AG09319 (cell line): ENCODE results near the gene EIPR1.

Source experiments
- DNase-seq: peaks from one replicate; pipeline ENCODE4 v3.0.0-alpha.2; 2010; ENCODE audit warnings: low read depth; ENCODE audit errors: extremely low read depth
- CTCF ChIP-seq: IDR thresholded peaks from 2 replicates; pipeline ENCODE4 v1.5.1; 2011; ENCODE audit warnings: low read depth, mild to moderate bottlenecking, inconsistent platforms, low read length, moderate library complexity

EIPR1 gene

GRCh38 chr2:3389193-3389592 is 11.6 kb upstream of the EIPR1 start:
- no peak for TF ChIP-seq CTCF
- DNase-seq, result no peak

GRCh38 chr2:3388412-3388738 is 10.8 kb upstream of the EIPR1 start:
- DNase-seq, result no peak
- no peak for TF ChIP-seq CTCF

- no peak for TF ChIP-seq CTCF
Observed at GRCh38 chr2:3387644-3388411, 10.2 kb upstream of the EIPR1 start.

GRCh38 chr2:3387011-3387410 is 9.4 kb upstream of the EIPR1 start:
- TF ChIP-seq CTCF, result no peak
- DNase-seq, result no peak

More at GRCh38 chr2:3387644-3388411, 10.2 kb upstream of the EIPR1 start:
- DNase-seq, result no peak

GRCh38 chr2:3386448-3386958 is 8.9 kb upstream of the EIPR1 start:
- no peak for TF ChIP-seq CTCF

GRCh38 chr2:3379647-3380534 is 2.3 kb upstream of the EIPR1 start, which contains the start of gene TRAPPC12:
TRAPPC12 (plus strand) TSS chr2:3379694; CDS start chr2:3387624, 7,930 bp downstream.
- TF ChIP-seq CTCF, result peak; percentile 60
- peak; percentile 40 for DNase-seq

More at GRCh38 chr2:3386448-3386958, 8.9 kb upstream of the EIPR1 start:
- no peak for DNase-seq

GRCh38 chr2:3379339-3379646 is 1.7 kb upstream of the EIPR1 start:
- DNase-seq, result no peak
- TF ChIP-seq CTCF, result no peak
